GM19239 (cell line): Measurements from ENCODE around the gene EEA1.
A peak's percentile ranks its signal among the peaks of the same experiment; 100 is the strongest.
"Not testable (repeated sequence)": the region's sequence is repeated elsewhere in the genome, so short reads cannot be mapped to it uniquely, and the experiment has no call there.

Source experiments
- DNase-seq: peaks from one replicate; pipeline ENCODE4 v3.0.0; 2011; ENCODE audit warnings: low spot score; ENCODE audit not compliant: insufficient read length
- FAIRE-seq: peaks from 2 replicates; lab custom pipeline; 2011; peaks lifted over from hg19 to GRCh38; lab: Jason Lieb, UNC

Gene EEA1

GRCh38 chr12:92759634-92760268, 169.3 kb downstream of the EEA1 start:
- no peak for DNase-seq
- FAIRE-seq: no peak

GRCh38 chr12:92757597-92758121, 171.4 kb downstream of the EEA1 start:
- FAIRE-seq (peak; percentile 72), DNase-seq (no peak)

- DNase-seq (no peak), FAIRE-seq (no peak)
Measured at GRCh38 chr12:92756898-92757596, 172.0 kb downstream of the EEA1 start.

- FAIRE-seq (no peak), DNase-seq (no peak)
Measured at GRCh38 chr12:92753976-92754885, 174.9 kb downstream of the EEA1 start.

- FAIRE-seq, DNase-seq: not testable (repeated sequence)
Measured at GRCh38 chr12:92749691-92750090, 179.4 kb downstream of the EEA1 start.

GRCh38 chr12:92747151-92747550, 181.9 kb downstream of the EEA1 start:
- DNase-seq: no peak
- no peak for FAIRE-seq

- no peak for DNase-seq
- no peak for FAIRE-seq
Measured at GRCh38 chr12:92745856-92746550, 183.1 kb downstream of the EEA1 start.

- DNase-seq (no peak), FAIRE-seq (no peak)
Measured at GRCh38 chr12:92743026-92743425, 186.1 kb downstream of the EEA1 start.

GRCh38 chr12:92740411-92740810, 188.7 kb downstream of the EEA1 start:
- DNase-seq (no peak), FAIRE-seq (no peak)

GRCh38 chr12:92739113-92739512, 190.0 kb downstream of the EEA1 start:
- FAIRE-seq: no peak
- DNase-seq: no peak

GRCh38 chr12:92737855-92738850, 190.9 kb downstream of the EEA1 start:
- no peak for FAIRE-seq

GRCh38 chr12:92736605-92737004, 192.5 kb downstream of the EEA1 start:
- FAIRE-seq (no peak), DNase-seq (no peak)

More at GRCh38 chr12:92737855-92738850, 190.9 kb downstream of the EEA1 start:
- DNase-seq: no peak

- FAIRE-seq (no peak), DNase-seq (no peak)
Measured at GRCh38 chr12:92735131-92735721, 193.9 kb downstream of the EEA1 start.

GRCh38 chr12:92733661-92734060, 195.4 kb downstream of the EEA1 start:
- DNase-seq: no peak
- FAIRE-seq: no peak

- FAIRE-seq (no peak), DNase-seq (no peak)
Measured at GRCh38 chr12:92733181-92733580, 195.9 kb downstream of the EEA1 start.

- FAIRE-seq: no peak
- DNase-seq: no peak
Measured at GRCh38 chr12:92732716-92733115, 196.4 kb downstream of the EEA1 start.

- DNase-seq: no peak
- FAIRE-seq: no peak
Measured at GRCh38 chr12:92732216-92732615, 196.9 kb downstream of the EEA1 start.

- no peak for DNase-seq
- no peak for FAIRE-seq
Measured at GRCh38 chr12:92730758-92731157, 198.3 kb downstream of the EEA1 start.
